ENCODE results near the gene FERMT1. TPM values are rescaled to one million over a fixed set of nuclear protein-coding genes. Genes with fewer than 3 reads are reported as not detected.
A peak's percentile ranks its signal among the peaks of the same experiment; 100 is the strongest.

FERMT1 gene
- total and polyA plus RNA-seq, 2 of the 13 experiments (the other 11 are each of a cell fraction or from before 2014, with no cell fraction given) = 15.8 to 29.5 TPM

DNA sequence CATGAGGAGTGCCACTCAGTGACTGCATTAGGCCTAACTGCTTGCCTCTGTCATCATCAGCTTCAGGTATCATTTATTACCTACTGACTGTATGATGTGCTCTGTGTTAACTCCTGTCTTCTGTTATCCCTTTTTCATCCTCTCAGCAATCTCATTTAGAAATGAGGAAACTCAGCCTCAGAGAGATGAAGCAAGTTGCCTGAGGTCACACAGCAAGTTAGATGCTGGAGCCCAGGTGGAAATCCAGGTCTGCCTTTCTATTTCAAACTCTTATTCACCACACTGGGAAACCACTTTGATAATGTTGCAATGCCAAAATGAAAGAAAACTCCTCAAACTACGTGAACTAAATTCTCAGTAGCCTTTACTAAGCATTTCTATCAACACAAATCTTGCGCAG, 1.3 kb downstream of the FERMT1 start:
- peak overlapping the region in 2 of 3 experiments; percentile 71 to 79; a peak in 2 of 6 replicates for H3K4me3 ChIP-seq (replicated peaks in 1 of 3; ENCODE audit: insufficient read depth in 1 of 3, low read depth in 2 of 3, low read length in 3 of 3)

More for the DNA sequence above, 1.3 kb downstream of the FERMT1 start:
- ChIA-PET CTCF (ENCODE audit: low intra/inter-chr PET ratio, low total read pairs) (no interaction called here), POLR2A (interaction anchor here (1.8 to 2.2 kb wide), 2 partner anchors 11 to 14 kb away, joined by 6 to 11 read pairs; no protein-coding TSS in a partner anchor)
- ATAC-seq = no peak
- no TSS peak for BruUV-seq (replicated peaks)
- WGBS (ENCODE audit: low lambda C conversion rate) = 93% methylated on average over 2 of the region's 2 CpGs
- intact Hi-C loops (cut with micrococcal nuclease; ENCODE audit: unreplicated experiment) (no loop called here), in situ Hi-C loops (cut with HindIII; ENCODE audit: extremely low pct_ligation_motif_present, low pct_unique_long_range_greater_than_20kb) (no loop called here)
- Histone ChIP-seq H4K20me1 (ENCODE audit: insufficient read depth, low read length) (no peaks in the 10 kb centered on the region), H3K4me2 (ENCODE audit: low read depth, low read length) (peak overlapping the region; percentile 94), H3K27me3 (ENCODE audit: control insufficient read depth in 1 of 2, insufficient read depth in 2 of 2, low read length in 2 of 2) (no peaks in the 10 kb centered on the region), H3K27ac (ENCODE audit: extremely low read length, insufficient read depth, low read length) (no peak overlapping the region), H3K79me2 (ENCODE audit: insufficient read depth, low read length) (peaks cover 13% of the 10 kb centered on the region), H3K9ac (ENCODE audit: insufficient read depth, low read depth, low read length) (peak overlapping the region; percentile 80; the same call in 1 of the 2 replicates), H3K36me3 (replicated peaks in 1 of 2; ENCODE audit: control insufficient read depth in 1 of 2, insufficient read depth in 2 of 2, low read length in 2 of 2) (peaks cover 1 to 8% of the 10 kb centered on the region in 2 experiments; a peak in 3 of 5 replicates), H3K9me3 (ENCODE audit: low read length) (no peaks in the 10 kb centered on the region), H2AFZ (ENCODE audit: low read length) (no peak overlapping the region), H3K4me1 (ENCODE audit: insufficient read depth, low read length) (peaks cover 26% of the 10 kb centered on the region)
- FAIRE-seq = no peak
- TF ChIP-seq ZFP82 (CRISPR knock-in tag; IDR thresholded peaks at IDR 0.05; ENCODE audit: borderline replicate concordance) (no peak), PAF1 (CRISPR knock-in tag; IDR thresholded peaks at IDR 0.05) (no peak), ZMYM3 (CRISPR knock-in tag; IDR thresholded peaks at IDR 0.05) (peak; percentile 94), XBP1 (CRISPR knock-in tag; IDR thresholded peaks at IDR 0.05) (no peak), ZNF768 (CRISPR knock-in tag; IDR thresholded peaks at IDR 0.05) (peak; percentile 91; the same call in 1 of the 2 replicates), RARA (CRISPR knock-in tag; IDR thresholded peaks at IDR 0.05) (no peak), NR1H2 (CRISPR knock-in tag; IDR thresholded peaks at IDR 0.05; ENCODE audit: borderline replicate concordance, low read depth) (no peak), MTF2 (CRISPR knock-in tag; IDR thresholded peaks at IDR 0.05; ENCODE audit: borderline replicate concordance) (peak; percentile 11; the same call in 1 of the 2 replicates), KDM1A (CRISPR knock-in tag; IDR thresholded peaks at IDR 0.05) (0 out of 2 replicates have a peak, but pooled peaks have one; percentile 22)
- TF ChIP-seq, protein P1, sequence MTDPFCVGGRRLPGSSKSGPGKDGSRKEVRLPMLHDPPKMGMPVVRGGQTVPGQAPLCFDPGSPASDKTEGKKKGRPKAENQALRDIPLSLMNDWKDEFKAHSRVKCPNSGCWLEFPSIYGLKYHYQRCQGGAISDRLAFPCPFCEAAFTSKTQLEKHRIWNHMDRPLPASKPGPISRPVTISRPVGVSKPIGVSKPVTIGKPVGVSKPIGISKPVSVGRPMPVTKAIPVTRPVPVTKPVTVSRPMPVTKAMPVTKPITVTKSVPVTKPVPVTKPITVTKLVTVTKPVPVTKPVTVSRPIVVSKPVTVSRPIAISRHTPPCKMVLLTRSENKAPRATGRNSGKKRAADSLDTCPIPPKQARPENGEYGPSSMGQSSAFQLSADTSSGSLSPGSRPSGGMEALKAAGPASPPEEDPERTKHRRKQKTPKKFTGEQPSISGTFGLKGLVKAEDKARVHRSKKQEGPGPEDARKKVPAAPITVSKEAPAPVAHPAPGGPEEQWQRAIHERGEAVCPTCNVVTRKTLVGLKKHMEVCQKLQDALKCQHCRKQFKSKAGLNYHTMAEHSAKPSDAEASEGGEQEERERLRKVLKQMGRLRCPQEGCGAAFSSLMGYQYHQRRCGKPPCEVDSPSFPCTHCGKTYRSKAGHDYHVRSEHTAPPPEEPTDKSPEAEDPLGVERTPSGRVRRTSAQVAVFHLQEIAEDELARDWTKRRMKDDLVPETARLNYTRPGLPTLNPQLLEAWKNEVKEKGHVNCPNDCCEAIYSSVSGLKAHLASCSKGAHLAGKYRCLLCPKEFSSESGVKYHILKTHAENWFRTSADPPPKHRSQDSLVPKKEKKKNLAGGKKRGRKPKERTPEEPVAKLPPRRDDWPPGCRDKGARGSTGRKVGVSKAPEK (CRISPR knock-in tag; IDR thresholded peaks at IDR 0.05; ENCODE audit: borderline replicate concordance) = no peak
- no peak for DNase-seq (ENCODE audit: low spot score)
